ENCODE data around the gene CHPF. TPM values are rescaled to one million over a fixed set of nuclear protein-coding genes. Genes with fewer than 3 reads are reported as not detected.

Gene CHPF
- total RNA-seq, 1 donor from 2014 or later: 41.9 TPM

- intact Hi-C loops (cut with micrococcal nuclease): no loop called here
- peaks cover 2% of the 10 kb centered on the region for H3K4me1 Mint-ChIP-seq (ENCODE audit: low read depth)
- H3K4me3 Mint-ChIP-seq (ENCODE audit: low read depth): no peak overlapping the region
- H3K27ac Mint-ChIP-seq: no peak overlapping the region
- no peaks in the 10 kb centered on the region for H3K9me3 Mint-ChIP-seq
- peaks cover 19% of the 10 kb centered on the region for H3K27me3 Mint-ChIP-seq (ENCODE audit: low read depth)
- no peaks in the 10 kb centered on the region for H3K36me3 Mint-ChIP-seq (ENCODE audit: low read depth)
- no peak for DNase-seq (ENCODE audit: low spot score)
Measured at GRCh38 chr2:219553168-219553417, 9.5 kb upstream of the CHPF start.

GRCh38 chr2:219552382-219553167, 9.0 kb upstream of the CHPF start:
- peaks cover 2% of the 10 kb centered on the region for H3K4me1 Mint-ChIP-seq (ENCODE audit: low read depth)
- peak; percentile 75 for DNase-seq (ENCODE audit: low spot score)
- H3K27me3 Mint-ChIP-seq (ENCODE audit: low read depth): peaks cover 19% of the 10 kb centered on the region
- H3K4me3 Mint-ChIP-seq (ENCODE audit: low read depth): peak overlapping the region; percentile 77
- no peaks in the 10 kb centered on the region for H3K36me3 Mint-ChIP-seq (ENCODE audit: low read depth)
- H3K27ac Mint-ChIP-seq: no peak overlapping the region
- intact Hi-C loops (cut with micrococcal nuclease): loop anchor here (1.0 kb wide), 2 partner anchors 9 to 45 kb away; partner anchors contain the start of genes CHPF and STK11IP
- no peaks in the 10 kb centered on the region for H3K9me3 Mint-ChIP-seq

GRCh38 chr2:219551441-219552381, 8.1 kb upstream of the CHPF start:
- peaks cover 2% of the 10 kb centered on the region for H3K4me1 Mint-ChIP-seq (ENCODE audit: low read depth)
- H3K27ac Mint-ChIP-seq: no peak overlapping the region
- H3K4me3 Mint-ChIP-seq (ENCODE audit: low read depth): peak overlapping the region; percentile 77
- no peaks in the 10 kb centered on the region for H3K9me3 Mint-ChIP-seq
- H3K27me3 Mint-ChIP-seq (ENCODE audit: low read depth): peaks cover 19% of the 10 kb centered on the region
- intact Hi-C loops (cut with micrococcal nuclease): loop anchor here (1.0 kb wide), 2 partner anchors 8 to 46 kb away; partner anchors contain the start of genes CHPF and STK11IP
- H3K36me3 Mint-ChIP-seq (ENCODE audit: low read depth): no peaks in the 10 kb centered on the region
- DNase-seq (ENCODE audit: low spot score): no peak

- H3K36me3 Mint-ChIP-seq (ENCODE audit: low read depth): no peaks in the 10 kb centered on the region
- H3K4me3 Mint-ChIP-seq (ENCODE audit: low read depth): no peak overlapping the region
- no peak overlapping the region for H3K27ac Mint-ChIP-seq
- H3K9me3 Mint-ChIP-seq: no peaks in the 10 kb centered on the region
- H3K27me3 Mint-ChIP-seq (ENCODE audit: low read depth): peaks cover 30% of the 10 kb centered on the region
- intact Hi-C loops (cut with micrococcal nuclease): loop anchor here (10.0 kb wide), 1 partner anchor 375 kb away; the partner anchor contains the start of genes CNPPD1, RETREG2 and SLC23A3
- H3K4me1 Mint-ChIP-seq (ENCODE audit: low read depth): peaks cover 2% of the 10 kb centered on the region
- no peak for DNase-seq (ENCODE audit: low spot score)
Measured at GRCh38 chr2:219549619-219550018, 6.0 kb upstream of the CHPF start.

GRCh38 chr2:219548990-219549389, 5.4 kb upstream of the CHPF start:
- H3K27ac Mint-ChIP-seq: no peak overlapping the region
- H3K27me3 Mint-ChIP-seq (ENCODE audit: low read depth): peaks cover 33% of the 10 kb centered on the region
- intact Hi-C loops (cut with micrococcal nuclease): loop anchor here (10.0 kb wide), 1 partner anchor 374 kb away; the partner anchor contains the start of genes CNPPD1, RETREG2 and SLC23A3
- H3K9me3 Mint-ChIP-seq: no peaks in the 10 kb centered on the region
- peaks cover 5% of the 10 kb centered on the region for H3K4me1 Mint-ChIP-seq (ENCODE audit: low read depth)
- H3K4me3 Mint-ChIP-seq (ENCODE audit: low read depth): no peak overlapping the region
- DNase-seq (ENCODE audit: low spot score): no peak
- no peaks in the 10 kb centered on the region for H3K36me3 Mint-ChIP-seq (ENCODE audit: low read depth)

- Mint-ChIP-seq H3K4me3 (ENCODE audit: low read depth) (no peak overlapping the region), H3K36me3 (ENCODE audit: low read depth) (no peaks in the 10 kb centered on the region), H3K4me1 (ENCODE audit: low read depth) (peaks cover 8% of the 10 kb centered on the region), H3K27me3 (ENCODE audit: low read depth) (peaks cover 26% of the 10 kb centered on the region), H3K27ac (no peak overlapping the region), H3K9me3 (no peaks in the 10 kb centered on the region)
- intact Hi-C loops (cut with micrococcal nuclease): loop anchor here (10.0 kb wide), 1 partner anchor 373 kb away; the partner anchor contains the start of genes CNPPD1, RETREG2 and SLC23A3
- DNase-seq (ENCODE audit: low spot score): no peak
Measured at GRCh38 chr2:219547621-219548020, 4.0 kb upstream of the CHPF start.

GRCh38 chr2:219545943-219546352, 2.3 kb upstream of the CHPF start:
- no peaks in the 10 kb centered on the region for H3K9me3 Mint-ChIP-seq
- peaks cover 11% of the 10 kb centered on the region for H3K4me1 Mint-ChIP-seq (ENCODE audit: low read depth)
- peaks cover 21% of the 10 kb centered on the region for H3K27me3 Mint-ChIP-seq (ENCODE audit: low read depth)
- H3K36me3 Mint-ChIP-seq (ENCODE audit: low read depth): peaks cover 6% of the 10 kb centered on the region
- H3K27ac Mint-ChIP-seq: no peak overlapping the region
- no peak for DNase-seq (ENCODE audit: low spot score)
- intact Hi-C loops (cut with micrococcal nuclease): loop anchor here (10.0 kb wide), 1 partner anchor 371 kb away; the partner anchor contains the start of genes CNPPD1, RETREG2 and SLC23A3
- H3K4me3 Mint-ChIP-seq (ENCODE audit: low read depth): peak overlapping the region; percentile 3

- Mint-ChIP-seq H3K9me3 (no peaks in the 10 kb centered on the region), H3K36me3 (ENCODE audit: low read depth) (peaks cover 11% of the 10 kb centered on the region), H3K4me3 (ENCODE audit: low read depth) (no peak overlapping the region), H3K27ac (no peak overlapping the region), H3K4me1 (ENCODE audit: low read depth) (peaks cover 11% of the 10 kb centered on the region), H3K27me3 (ENCODE audit: low read depth) (peaks cover 17% of the 10 kb centered on the region)
- DNase-seq (ENCODE audit: low spot score): no peak
- intact Hi-C loops (cut with micrococcal nuclease): loop anchor here (10.0 kb wide), 1 partner anchor 371 kb away; the partner anchor contains the start of genes CNPPD1, RETREG2 and SLC23A3
Measured at GRCh38 chr2:219545295-219545942, 1.8 kb upstream of the CHPF start.

- DNase-seq (ENCODE audit: low spot score): no peak
- Mint-ChIP-seq H3K4me1 (ENCODE audit: low read depth) (peaks cover 11% of the 10 kb centered on the region), H3K9me3 (no peaks in the 10 kb centered on the region), H3K27me3 (ENCODE audit: low read depth) (peaks cover 16% of the 10 kb centered on the region), H3K4me3 (ENCODE audit: low read depth) (peak overlapping the region; percentile 78), H3K27ac (no peak overlapping the region), H3K36me3 (ENCODE audit: low read depth) (peaks cover 11% of the 10 kb centered on the region)
- intact Hi-C loops (cut with micrococcal nuclease): loop anchor here (10.0 kb wide), 1 partner anchor 370 kb away; the partner anchor contains the start of genes CNPPD1, RETREG2 and SLC23A3
Measured at GRCh38 chr2:219544567-219544966, 958 bp upstream of the CHPF start.

- DNase-seq (ENCODE audit: low spot score): no peak
- Mint-ChIP-seq H3K4me3 (ENCODE audit: low read depth) (peak overlapping the region; percentile 91), H3K4me1 (ENCODE audit: low read depth) (peaks cover 11% of the 10 kb centered on the region), H3K27me3 (ENCODE audit: low read depth) (peaks cover 16% of the 10 kb centered on the region), H3K27ac (peak overlapping the region; percentile 19), H3K36me3 (ENCODE audit: low read depth) (peaks cover 15% of the 10 kb centered on the region), H3K9me3 (no peaks in the 10 kb centered on the region)
- intact Hi-C loops (cut with micrococcal nuclease): loop anchor here (1.0 to 10.0 kb wide), 5 partner anchors 9 to 368 kb away; partner anchors contain the start of genes CNPPD1, RETREG2, SLC23A3 and STK11IP
Measured at GRCh38 chr2:219542931-219543595, 546 bp downstream of the CHPF start.

GRCh38 chr2:219541611-219542180, 1.9 kb downstream of the CHPF start:
- Mint-ChIP-seq H3K4me3 (ENCODE audit: low read depth) (peak overlapping the region; percentile 91), H3K36me3 (ENCODE audit: low read depth) (peaks cover 15% of the 10 kb centered on the region), H3K27ac (no peak overlapping the region), H3K9me3 (no peaks in the 10 kb centered on the region), H3K4me1 (ENCODE audit: low read depth) (peaks cover 11% of the 10 kb centered on the region), H3K27me3 (ENCODE audit: low read depth) (peaks cover 16% of the 10 kb centered on the region)
- intact Hi-C loops (cut with micrococcal nuclease): loop anchor here (1.0 to 10.0 kb wide), 5 partner anchors 17 to 367 kb away; partner anchors contain the start of genes CNPPD1, GMPPA, RETREG2 and SLC23A3
- peak; percentile 84 for DNase-seq (ENCODE audit: low spot score)
